ENCODE data around the gene MAPK10. TPM values are rescaled to one million over a fixed set of nuclear protein-coding genes. Genes with fewer than 3 reads are reported as not detected.

The MAPK10 gene
- total and polyA plus RNA-seq, 2 donors (not counting 1 experiment from before 2014, with no cell fraction given) = 3.8 to 20.0 TPM

GRCh38 chr4:86185659-86186058 lies 174.2 kb downstream of the MAPK10 start:
- no peak for TF ChIP-seq EZH2 (IDR thresholded peaks at IDR 0.05; ENCODE audit: low read length, missing control alignments)
- no peak for TF ChIP-seq CTCF (conservative IDR thresholded peaks at IDR 0.05 in 1 of 2, IDR thresholded peaks at IDR 0.05 in 1 of 2; ENCODE audit: low read depth in 1 of 2, low read length in 2 of 2)
- Histone ChIP-seq H3K27me3 (ENCODE audit: control insufficient read depth, insufficient read depth, low read length) (no peaks in the 10 kb centered on the region), H3K36me3 (ENCODE audit: control insufficient read depth, insufficient read depth, low read length) (no peaks in the 10 kb centered on the region), H3K79me2 (ENCODE audit: control insufficient read depth, insufficient read depth, low read length) (no peaks in the 10 kb centered on the region), H3K9ac (ENCODE audit: insufficient read depth, low read length) (no peak overlapping the region), H3K27ac (ENCODE audit: insufficient read depth, low read length) (no peak overlapping the region), H3K4me3 (replicated peaks in 1 of 4; ENCODE audit: control extremely low read depth in 1 of 4, insufficient read depth in 1 of 4, low read depth in 3 of 4, low read length in 4 of 4) (no peak overlapping the region), H3K4me2 (ENCODE audit: extremely low read depth, insufficient read depth, low read length) (no peak overlapping the region), H3K9me3 (ENCODE audit: control insufficient read depth, insufficient read depth, low read depth, low read length) (no peaks in the 10 kb centered on the region), H3K4me1 (ENCODE audit: control insufficient read depth, extremely low read depth, insufficient read depth, low read length) (no peaks in the 10 kb centered on the region), H4K20me1 (ENCODE audit: control insufficient read depth, extremely low read depth, insufficient read depth, low read length) (no peaks in the 10 kb centered on the region), H2AFZ (ENCODE audit: low read length) (no peak overlapping the region)
- DNase-seq (ENCODE audit: low read depth in 2 of 2) = peak in 1 of 2 donors; percentile 44

- Histone ChIP-seq H3K4me3 (replicated peaks in 1 of 4; ENCODE audit: control extremely low read depth in 1 of 4, insufficient read depth in 1 of 4, low read depth in 3 of 4, low read length in 4 of 4) (no peak overlapping the region), H3K4me1 (ENCODE audit: control insufficient read depth, extremely low read depth, insufficient read depth, low read length) (no peaks in the 10 kb centered on the region), H3K9me3 (ENCODE audit: control insufficient read depth, insufficient read depth, low read depth, low read length) (no peaks in the 10 kb centered on the region), H3K79me2 (ENCODE audit: control insufficient read depth, insufficient read depth, low read length) (no peaks in the 10 kb centered on the region), H3K27me3 (ENCODE audit: control insufficient read depth, insufficient read depth, low read length) (no peaks in the 10 kb centered on the region), H2AFZ (ENCODE audit: low read length) (no peak overlapping the region), H3K27ac (ENCODE audit: insufficient read depth, low read length) (no peak overlapping the region), H3K9ac (ENCODE audit: insufficient read depth, low read length) (no peak overlapping the region), H4K20me1 (ENCODE audit: control insufficient read depth, extremely low read depth, insufficient read depth, low read length) (no peaks in the 10 kb centered on the region), H3K36me3 (ENCODE audit: control insufficient read depth, insufficient read depth, low read length) (no peaks in the 10 kb centered on the region), H3K4me2 (ENCODE audit: extremely low read depth, insufficient read depth, low read length) (no peak overlapping the region)
- TF ChIP-seq CTCF (conservative IDR thresholded peaks at IDR 0.05 in 1 of 2, IDR thresholded peaks at IDR 0.05 in 1 of 2; ENCODE audit: low read depth in 1 of 2, low read length in 2 of 2) (no peak), EZH2 (IDR thresholded peaks at IDR 0.05; ENCODE audit: low read length, missing control alignments) (no peak)
- DNase-seq (ENCODE audit: low read depth in 2 of 2) = no peak
These were observed 175.0 kb downstream of the MAPK10 start for GRCh38 chr4:86184901-86185285.

- Histone ChIP-seq H3K27me3 (ENCODE audit: control insufficient read depth, insufficient read depth, low read length) (no peaks in the 10 kb centered on the region), H3K36me3 (ENCODE audit: control insufficient read depth, insufficient read depth, low read length) (no peaks in the 10 kb centered on the region), H3K9me3 (ENCODE audit: control insufficient read depth, insufficient read depth, low read depth, low read length) (no peaks in the 10 kb centered on the region), H3K9ac (ENCODE audit: insufficient read depth, low read length) (no peak overlapping the region), H3K79me2 (ENCODE audit: control insufficient read depth, insufficient read depth, low read length) (no peaks in the 10 kb centered on the region), H3K4me1 (ENCODE audit: control insufficient read depth, extremely low read depth, insufficient read depth, low read length) (no peaks in the 10 kb centered on the region), H3K27ac (ENCODE audit: insufficient read depth, low read length) (no peak overlapping the region), H3K4me3 (replicated peaks in 1 of 4; ENCODE audit: control extremely low read depth in 1 of 4, insufficient read depth in 1 of 4, low read depth in 3 of 4, low read length in 4 of 4) (no peak overlapping the region), H3K4me2 (ENCODE audit: extremely low read depth, insufficient read depth, low read length) (no peak overlapping the region), H2AFZ (ENCODE audit: low read length) (no peak overlapping the region), H4K20me1 (ENCODE audit: control insufficient read depth, extremely low read depth, insufficient read depth, low read length) (no peaks in the 10 kb centered on the region)
- TF ChIP-seq EZH2 (IDR thresholded peaks at IDR 0.05; ENCODE audit: low read length, missing control alignments) (no peak), CTCF (conservative IDR thresholded peaks at IDR 0.05 in 1 of 2, IDR thresholded peaks at IDR 0.05 in 1 of 2; ENCODE audit: low read depth in 1 of 2, low read length in 2 of 2) (no peak)
- peak; percentile 47 to 50 for DNase-seq (ENCODE audit: low read depth in 2 of 2)
These were observed 175.5 kb downstream of the MAPK10 start for GRCh38 chr4:86184216-86184900.

Data from fibroblast of lung (primary cell).